Lower leg skin (tissue), 4 donors: Measurements from ENCODE around the gene SNAI1. TPM values are rescaled to one million over a fixed set of nuclear protein-coding genes. Genes with fewer than 3 reads are reported as not detected.
"Not testable (repeated sequence)": the region's sequence is repeated elsewhere in the genome, so short reads cannot be mapped to it uniquely, and the experiment has no call there.

ENCODE experiments used
- DNase-seq, 2 donors: peaks; one replicate each; pipeline ENCODE4 v3.0.0-alpha.2; 2019; ENCODE audit warnings: low spot score in 2 of 2
- H3K4me3 ChIP-seq: fragments of 200-600 bp; sonication (generic); 2 replicates; pipeline ENCODE4 v1.5.1; 2017; ENCODE audit warnings: mild to moderate bottlenecking, low read depth; ENCODE audit not compliant: poor library complexity, severe bottlenecking
- CTCF ChIP-seq, 3 donors: fragments of 450-650 bp; IDR thresholded peaks; one replicate each; pipeline ENCODE4 v1.5.1; 2016; ENCODE audit warnings: antibody characterized with exemption in 3 of 3, mild to moderate bottlenecking in 3 of 3, moderate library complexity in 2 of 3
- POLR2A ChIP-seq, 2 donors: fragments of 450-650 bp; IDR thresholded peaks; one replicate each; pipeline ENCODE4 v1.6.1; 2016 to 2017; ENCODE audit warnings: antibody characterized with exemption in 2 of 2, mild to moderate bottlenecking in 1 of 2, moderate library complexity in 1 of 2
- WGBS, 2 donors: methylation state at CpG; one replicate each; pipeline ENCODE4 v1.1.5; 2018; 5-methylcytosine and 5-hydroxymethylcytosine counted together
- intact Hi-C: fragments of 100-400 bp; cut with DNase I; formaldehyde crosslinking; loops from one replicate; pipeline ENCODE4 v1.15.0; 2023; ENCODE audit warnings: low total_unique reads
- total RNA-seq, 4 donors: library from RNA; depleted of rRNA; stranded (reverse); fragments of >200 nt; gene quantifications; one replicate each; pipeline ENCODE4 v1.1.0, GENCODE V29; 2016

The SNAI1 gene
- total RNA-seq, 4 donors from 2014 or later = 0.65 to 3.7 (median 1.3) TPM

- intact Hi-C loops = no loop called here
- WGBS, 2 donors = 95 to 96% methylated on average over 18 of the region's 18 CpGs
- TF ChIP-seq CTCF (IDR thresholded peaks at IDR 0.05) = no peak
- no peak for TF ChIP-seq POLR2A (IDR thresholded peaks at IDR 0.05)
- DNase-seq = no peak
- no peak overlapping the region for H3K4me3 ChIP-seq
Measured at GRCh38 chr20:49956689-49957088, 26.1 kb upstream of the SNAI1 start.

GRCh38 chr20:49957089-49957938 is 25.5 kb upstream of the SNAI1 start:
- DNase-seq, H3K4me3 ChIP-seq, intact Hi-C loops: not testable (repeated sequence)
- 93 to 95% methylated on average over 12 of the region's 12 CpGs for WGBS, 2 donors

- intact Hi-C loops = no loop called here
- H3K4me3 ChIP-seq = no peak overlapping the region
- WGBS, 2 donors = 88% methylated on average over 4 of the region's 4 CpGs
- DNase-seq = no peak
- TF ChIP-seq CTCF (IDR thresholded peaks at IDR 0.05) (no peak), POLR2A (IDR thresholded peaks at IDR 0.05) (no peak)
Measured at GRCh38 chr20:49961413-49961812, 21.4 kb upstream of the SNAI1 start.

GRCh38 chr20:49964964-49965780 is 17.6 kb upstream of the SNAI1 start:
- no peak for DNase-seq
- TF ChIP-seq POLR2A (IDR thresholded peaks at IDR 0.05) (no peak), CTCF (IDR thresholded peaks at IDR 0.05) (no peak)
- WGBS, 2 donors = 54 to 86% methylated on average over 5 of the region's 5 CpGs
- H3K4me3 ChIP-seq = no peak overlapping the region
- intact Hi-C loops = no loop called here

GRCh38 chr20:49965781-49966305 is 16.9 kb upstream of the SNAI1 start:
- DNase-seq = no peak
- WGBS, 2 donors = 67 to 69% methylated on average over 9 of the region's 9 CpGs
- H3K4me3 ChIP-seq = no peak overlapping the region
- intact Hi-C loops = no loop called here
- TF ChIP-seq CTCF (IDR thresholded peaks at IDR 0.05) (no peak), POLR2A (IDR thresholded peaks at IDR 0.05) (no peak)

GRCh38 chr20:49966861-49967260 is 15.9 kb upstream of the SNAI1 start:
- WGBS, 2 donors = 93 to 95% methylated on average over 2 of the region's 2 CpGs
- intact Hi-C loops = no loop called here

More at GRCh38 chr20:49966861-49967260, 15.9 kb upstream of the SNAI1 start:
- DNase-seq = no peak
- no peak for TF ChIP-seq CTCF (IDR thresholded peaks at IDR 0.05)
- no peak for TF ChIP-seq POLR2A (IDR thresholded peaks at IDR 0.05)
- H3K4me3 ChIP-seq = no peak overlapping the region
